Skeletal muscle satellite cell (primary cell): ENCODE data around the gene CRYBG1. TPM values are rescaled to one million over a fixed set of nuclear protein-coding genes. Genes with fewer than 3 reads are reported as not detected.

Experiments
- H3K27me3 ChIP-seq: 2 replicates; pipeline ENCODE4 v1.7.0; 2013; ENCODE audit warnings: low read length; ENCODE audit not compliant: control insufficient read depth, insufficient read depth
- H3K36me3 ChIP-seq: 2 replicates; pipeline ENCODE4 v1.7.0; 2013; ENCODE audit warnings: mild to moderate bottlenecking, control low read depth, low read length; ENCODE audit not compliant: insufficient read depth
- H3K4me1 ChIP-seq: 2 replicates; pipeline ENCODE4 v1.7.0; 2013; ENCODE audit warnings: low read length; ENCODE audit not compliant: control insufficient read depth, insufficient read depth
- H3K4me2 ChIP-seq: 2 replicates; pipeline ENCODE4 v1.7.0; 2013; ENCODE audit warnings: mild to moderate bottlenecking, low read length
- H3K4me3 ChIP-seq: 2 replicates; pipeline ENCODE4 v1.7.0; 2013; ENCODE audit warnings: low read length
- H3K9ac ChIP-seq: 2 replicates; pipeline ENCODE4 v1.7.0; 2013; ENCODE audit warnings: mild to moderate bottlenecking, low read depth, low read length, moderate library complexity
- H3K9me3 ChIP-seq: replicated peaks from 2 replicates; pipeline ENCODE4 v1.7.0; 2013; ENCODE audit warnings: mild to moderate bottlenecking, control low read depth, low read length
- small RNA-seq: library from RNA; depleted of rRNA; stranded (forward); fragments of <200 nt; gene quantifications from one replicate; pipeline ENCODE3, GENCODE V24; 2012

The CRYBG1 gene

GRCh38 chr6:106617302-106617701 is 256.8 kb downstream of the CRYBG1 start:
- H3K27me3 ChIP-seq = no peaks in the 10 kb centered on the region
- H3K4me2 ChIP-seq = no peak overlapping the region
- no peak overlapping the region for H3K4me3 ChIP-seq

GRCh38 chr6:106617857-106618256 is 257.3 kb downstream of the CRYBG1 start:
- H3K36me3 ChIP-seq = peaks cover 5% of the 10 kb centered on the region
- H3K4me2 ChIP-seq = no peak overlapping the region
- no peaks in the 10 kb centered on the region for H3K9me3 ChIP-seq
- no peaks in the 10 kb centered on the region for H3K4me1 ChIP-seq
- no peaks in the 10 kb centered on the region for H3K27me3 ChIP-seq
- no peak overlapping the region for H3K9ac ChIP-seq
- H3K4me3 ChIP-seq = no peak overlapping the region

More at GRCh38 chr6:106617302-106617701, 256.8 kb downstream of the CRYBG1 start:
- Histone ChIP-seq H3K9me3 (no peaks in the 10 kb centered on the region), H3K9ac (no peak overlapping the region), H3K4me1 (no peaks in the 10 kb centered on the region), H3K36me3 (peaks cover 2% of the 10 kb centered on the region)

- no peak overlapping the region for H3K4me2 ChIP-seq
- no peak overlapping the region for H3K4me3 ChIP-seq
- no peaks in the 10 kb centered on the region for H3K4me1 ChIP-seq
- H3K9me3 ChIP-seq = no peaks in the 10 kb centered on the region
- H3K36me3 ChIP-seq = peaks cover 5% of the 10 kb centered on the region
- H3K9ac ChIP-seq = no peak overlapping the region
- H3K27me3 ChIP-seq = no peaks in the 10 kb centered on the region
These were observed 257.8 kb downstream of the CRYBG1 start for GRCh38 chr6:106618324-106618723.

GRCh38 chr6:106619223-106619622 is 258.7 kb downstream of the CRYBG1 start:
- Histone ChIP-seq H3K4me1 (no peaks in the 10 kb centered on the region), H3K4me3 (no peak overlapping the region), H3K4me2 (no peak overlapping the region), H3K9me3 (no peaks in the 10 kb centered on the region), H3K27me3 (no peaks in the 10 kb centered on the region), H3K36me3 (peaks cover 5% of the 10 kb centered on the region), H3K9ac (no peak overlapping the region)

GRCh38 chr6:106620931-106621672 is 260.6 kb downstream of the CRYBG1 start:
- no peaks in the 10 kb centered on the region for H3K9me3 ChIP-seq
- H3K27me3 ChIP-seq = no peaks in the 10 kb centered on the region
- peaks cover 5% of the 10 kb centered on the region for H3K36me3 ChIP-seq
- H3K4me2 ChIP-seq = no peak overlapping the region
- no peak overlapping the region for H3K4me3 ChIP-seq
- H3K9ac ChIP-seq = no peak overlapping the region
- H3K4me1 ChIP-seq = no peaks in the 10 kb centered on the region

Small RNA genes within 50 kb of the gene (small RNA-seq; reads per million reads assigned to genes)
- gene RF00019 (not detected), gene RNA5SP211 (not detected), gene RNU6-527P (not detected)
